CD4-positive, alpha-beta T cell treated with Interleukin-6 for 4 hours (primary cell): Measurements from ENCODE around the gene IGFBPL1.
A peak's percentile ranks its signal among the peaks of the same experiment; 100 is the strongest.

Experiments used
- DNase-seq: peaks from one replicate; pipeline ENCODE4 v3.0.0-alpha.2; 2020; ENCODE audit warnings: mixed read lengths

IGFBPL1 gene

DNA sequence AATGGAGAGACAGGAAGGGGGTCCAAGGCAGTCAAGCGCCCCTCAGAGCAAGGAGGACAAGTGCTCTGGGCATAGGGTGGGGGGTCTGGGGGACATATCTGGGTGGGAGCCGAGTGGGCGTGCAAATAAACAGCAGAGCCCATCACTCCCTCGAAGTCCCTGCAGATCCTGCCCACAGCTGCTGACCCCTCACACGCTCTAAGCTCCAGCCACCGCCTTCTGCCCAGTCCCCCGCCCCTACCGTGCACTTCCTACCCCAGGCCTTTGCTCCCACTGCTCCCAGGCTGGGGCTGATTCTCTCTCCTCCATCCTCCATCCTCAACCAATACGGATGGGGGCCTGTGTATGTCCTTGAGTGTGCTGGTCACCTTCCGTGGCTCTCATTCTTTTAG, 48.7 kb downstream of the IGFBPL1 start:
- DNase-seq, result no peak

GRCh38 chr9:38374847-38375571, 49.2 kb downstream of the IGFBPL1 start:
- no peak for DNase-seq

GRCh38 chr9:38373679-38374078, 50.6 kb downstream of the IGFBPL1 start:
- DNase-seq, result no peak

DNA sequence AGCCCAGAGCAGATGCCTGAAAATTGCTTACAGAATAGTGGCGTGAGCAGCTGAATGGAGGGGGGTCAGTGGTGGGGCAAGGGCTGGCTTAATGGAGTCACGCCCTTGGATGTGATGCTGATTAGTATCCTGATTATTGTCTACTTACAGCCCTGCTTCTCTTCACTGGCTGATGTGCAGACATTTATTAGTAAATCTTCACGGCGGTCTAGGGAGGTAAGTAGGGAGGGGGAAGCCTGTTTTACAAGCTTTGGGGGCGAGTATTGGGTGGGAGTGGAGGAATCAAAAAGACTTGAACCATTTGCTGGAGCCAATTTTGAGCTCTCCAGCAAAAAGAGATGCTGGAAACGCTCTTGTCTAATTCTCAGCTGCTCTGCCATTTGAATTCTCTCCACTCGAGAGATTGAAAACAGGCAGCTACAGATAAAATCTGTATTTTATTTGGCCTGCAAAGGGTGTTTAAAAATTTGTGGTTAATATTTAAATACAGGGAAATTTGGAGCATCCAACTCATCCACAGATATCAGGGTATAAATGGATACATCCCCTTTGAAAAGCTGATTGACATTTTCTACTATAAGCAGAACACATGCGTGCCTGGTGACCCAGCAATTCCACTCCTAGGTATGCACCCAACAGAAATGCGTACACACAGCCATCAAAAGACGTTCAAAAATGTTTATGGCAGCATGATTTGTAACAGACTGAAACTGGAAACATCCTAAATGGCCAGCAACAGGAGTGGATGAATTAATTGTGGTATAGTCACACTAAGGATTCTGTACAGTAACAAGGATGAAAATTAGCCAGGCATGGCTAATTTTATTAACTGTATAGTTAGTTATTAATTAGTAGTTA, 51.3 kb downstream of the IGFBPL1 start:
- no peak for DNase-seq

GRCh38 chr9:38371495-38371894, 52.8 kb downstream of the IGFBPL1 start:
- DNase-seq, result peak; percentile 37

- no peak for DNase-seq
Measured at GRCh38 chr9:38370176-38370575, 54.1 kb downstream of the IGFBPL1 start.

GRCh38 chr9:38368731-38369130, 55.5 kb downstream of the IGFBPL1 start:
- DNase-seq, result no peak

GRCh38 chr9:38367898-38368297, 56.4 kb downstream of the IGFBPL1 start:
- no peak for DNase-seq

GRCh38 chr9:38363589-38363925, 60.7 kb downstream of the IGFBPL1 start:
- no peak for DNase-seq

DNA sequence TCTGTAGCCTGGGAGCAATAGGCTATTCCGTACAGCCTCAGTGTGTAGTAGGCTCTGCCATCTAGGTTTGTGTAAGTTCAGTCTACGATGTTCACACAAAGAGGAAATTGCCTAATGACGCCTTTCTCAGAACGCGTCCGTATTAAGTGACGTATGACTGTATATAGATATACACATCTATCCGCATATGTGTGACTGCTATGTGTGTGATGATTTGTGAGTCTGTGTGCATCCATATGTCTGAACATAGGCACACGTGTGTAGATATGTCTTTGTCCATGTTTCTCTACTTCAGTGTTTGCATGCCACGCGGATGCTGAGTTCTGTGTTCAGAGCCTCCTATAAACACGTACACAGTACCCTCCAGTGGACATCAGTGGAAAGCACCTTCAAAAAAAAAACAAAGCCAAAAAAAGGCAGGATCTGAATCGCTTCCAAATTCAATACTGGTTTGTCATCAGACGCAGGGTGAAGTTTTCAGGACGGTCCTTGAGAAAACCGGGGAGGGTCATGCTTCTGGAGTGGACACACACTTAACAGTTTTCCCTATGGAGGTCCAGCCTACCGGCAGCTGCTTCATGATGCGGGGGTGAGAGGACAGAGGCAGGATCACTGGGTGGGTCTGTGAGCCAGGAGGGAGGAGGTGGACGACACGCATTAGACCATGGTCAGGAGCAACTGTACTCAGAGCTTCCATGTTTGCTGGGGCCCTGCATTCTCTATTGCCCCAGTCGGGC, 61.2 kb downstream of the IGFBPL1 start:
- DNase-seq, result peak; percentile 24

DNA sequence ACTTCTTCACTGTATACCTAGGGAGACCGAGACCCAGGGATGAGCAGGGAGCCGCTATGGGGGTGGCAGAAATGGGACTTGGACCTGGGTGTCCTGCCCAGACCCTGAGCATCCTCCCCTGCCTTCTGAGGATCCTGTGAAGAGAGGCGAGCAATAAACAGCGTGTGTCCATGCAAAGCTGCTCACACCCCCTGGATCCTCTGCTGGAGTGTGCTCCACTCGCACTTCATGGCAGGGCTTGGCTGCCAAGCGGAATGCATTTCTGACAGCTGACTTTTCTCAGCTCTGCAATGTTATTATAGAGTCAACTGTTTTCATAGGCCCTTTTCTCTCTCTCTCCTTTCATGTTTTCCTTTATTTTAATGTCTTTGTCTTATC, 62.8 kb downstream of the IGFBPL1 start:
- DNase-seq, result no peak

DNA sequence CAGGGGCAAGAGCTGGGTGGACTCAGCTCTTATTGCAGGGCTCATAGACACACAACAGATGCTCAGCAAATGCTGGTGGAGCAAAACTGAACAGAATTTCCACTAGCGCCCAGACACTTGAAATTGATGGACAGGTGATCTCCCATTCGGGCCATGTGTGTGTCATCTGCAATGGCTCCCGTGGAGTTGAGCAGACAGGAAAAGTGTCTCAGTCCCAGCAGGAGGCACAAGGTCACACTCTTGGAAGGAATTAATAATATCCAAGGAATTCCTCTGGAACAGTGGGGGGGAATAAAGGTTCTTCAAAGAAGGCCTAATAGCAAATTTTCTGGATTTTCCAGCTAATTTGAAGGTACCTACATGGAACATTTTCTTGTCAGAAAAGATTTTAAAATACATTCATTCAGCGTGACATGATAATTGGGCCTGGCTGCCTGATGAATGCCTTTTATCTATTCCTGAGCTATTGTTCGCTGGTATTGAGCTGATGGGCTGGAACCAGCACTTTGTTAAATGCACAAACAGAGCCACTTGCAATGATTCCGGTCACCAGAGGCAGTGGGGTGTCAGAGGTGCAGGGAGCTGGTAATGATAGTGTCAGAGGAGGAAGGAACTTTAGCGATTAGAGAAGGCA, 63.3 kb downstream of the IGFBPL1 start:
- DNase-seq, result no peak

- DNase-seq, result no peak
Measured at GRCh38 chr9:38359689-38360385, 64.4 kb downstream of the IGFBPL1 start.

DNA sequence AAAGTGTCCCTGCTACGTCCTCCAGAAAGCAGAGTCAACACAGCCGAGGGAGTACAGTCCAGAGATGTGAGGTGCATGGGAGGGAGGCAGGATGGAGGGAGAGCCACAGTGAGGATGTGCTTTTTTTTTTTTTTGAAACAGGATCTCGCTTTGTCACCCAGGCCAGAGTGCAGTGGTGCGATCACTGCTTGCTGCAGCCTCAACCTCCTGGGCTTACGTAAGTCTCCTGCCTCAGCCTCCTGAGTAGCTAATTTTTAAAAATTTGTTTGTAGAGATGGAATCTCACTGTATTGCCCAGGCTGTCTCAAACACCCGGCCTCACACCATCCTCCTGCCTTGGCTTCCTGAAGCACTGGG, 65.0 kb downstream of the IGFBPL1 start:
- no peak for DNase-seq

DNA sequence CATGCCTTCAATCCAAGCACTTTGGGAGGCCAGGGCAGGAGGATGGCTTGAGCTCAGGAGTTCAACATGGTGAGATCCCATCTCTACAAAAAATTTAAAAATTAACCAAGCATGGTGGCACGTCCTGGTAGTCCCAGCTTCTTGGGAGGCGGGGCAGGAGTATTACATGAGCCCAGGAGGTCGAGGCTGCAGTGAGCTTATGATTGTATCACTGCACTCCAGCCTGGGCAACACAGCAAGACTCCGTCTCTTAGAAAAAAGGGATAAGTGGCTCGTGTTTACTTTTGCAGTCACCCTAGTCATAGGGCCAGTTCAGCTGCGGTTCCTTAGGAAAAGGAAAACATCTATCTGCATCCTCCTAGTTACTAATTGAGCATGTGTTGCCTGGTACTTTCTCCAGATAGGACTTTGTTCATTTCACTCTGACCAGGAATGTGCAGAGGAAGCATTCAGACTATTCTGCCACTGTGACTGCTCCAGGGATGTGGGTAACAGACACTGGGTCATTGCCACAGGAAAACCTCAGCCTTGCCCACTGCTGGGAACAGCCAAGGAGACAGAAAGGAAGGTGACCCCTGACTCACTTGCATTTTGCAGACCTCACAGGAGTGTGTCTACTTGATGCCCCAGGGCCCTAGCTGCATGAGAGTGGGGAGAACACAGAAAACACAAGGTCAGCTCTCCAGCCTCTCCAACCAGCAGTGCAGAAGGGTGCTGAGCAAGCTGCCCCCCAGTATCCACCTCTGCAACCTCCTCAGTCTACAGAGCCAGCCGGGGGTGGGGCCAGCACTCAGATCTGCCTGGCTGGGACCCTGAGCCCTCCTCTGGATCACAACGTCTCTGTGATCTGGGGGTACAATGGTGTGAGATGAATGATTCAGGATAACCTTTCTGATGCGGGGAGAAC, 65.6 kb downstream of the IGFBPL1 start:
- DNase-seq, result no peak

GRCh38 chr9:38357350-38358114, 66.7 kb downstream of the IGFBPL1 start:
- no peak for DNase-seq

GRCh38 chr9:38356851-38357250, 67.4 kb downstream of the IGFBPL1 start:
- no peak for DNase-seq
